Chondrocyte (in vitro differentiated cells): ENCODE results near the gene ISM1. TPM values are rescaled to one million over a fixed set of nuclear protein-coding genes. Genes with fewer than 3 reads are reported as not detected.

Experiments used
- DNase-seq: peaks from one replicate; pipeline ENCODE4 v3.0.0; 2021; ENCODE audit warnings: mixed read lengths, low spot score
- H3K27ac Mint-ChIP-seq: one replicate; pipeline ENCODE4 v1.8.0; 2021; ENCODE audit warnings: mild to moderate bottlenecking, moderate library complexity, mixed read lengths; ENCODE audit not compliant: unreplicated experiment
- H3K27me3 Mint-ChIP-seq: 2 replicates; pipeline ENCODE4 v1.8.0; 2021; ENCODE audit warnings: low read depth, mixed read lengths
- H3K36me3 Mint-ChIP-seq: 2 replicates; pipeline ENCODE4 v1.8.0; 2021; ENCODE audit warnings: low read depth, mixed read lengths
- H3K4me1 Mint-ChIP-seq: 2 replicates; pipeline ENCODE4 v1.8.0; 2021; ENCODE audit warnings: low read depth, mild to moderate bottlenecking, mixed read lengths
- H3K4me3 Mint-ChIP-seq: one replicate; pipeline ENCODE4 v1.8.0; 2021; ENCODE audit warnings: mild to moderate bottlenecking, moderate library complexity, mixed read lengths; ENCODE audit not compliant: unreplicated experiment
- H3K9me3 Mint-ChIP-seq: 2 replicates; pipeline ENCODE4 v1.8.0; 2021; ENCODE audit warnings: low read depth, mixed read lengths
- CTCF ChIP-seq: fragments of 200-600 bp; sonication (generic); IDR thresholded peaks from 2 replicates; pipeline ENCODE4 v1.5.0; 2021; ENCODE audit warnings: antibody characterized with exemption, mild to moderate bottlenecking, moderate library complexity
- total RNA-seq: library from RNA; stranded (reverse); gene quantifications from 3 replicates; pipeline ENCODE4 v1.2.1, GENCODE V29; 2021

Gene ISM1
- total RNA-seq, 1 donor from 2014 or later, result 1.2 TPM

DNA sequence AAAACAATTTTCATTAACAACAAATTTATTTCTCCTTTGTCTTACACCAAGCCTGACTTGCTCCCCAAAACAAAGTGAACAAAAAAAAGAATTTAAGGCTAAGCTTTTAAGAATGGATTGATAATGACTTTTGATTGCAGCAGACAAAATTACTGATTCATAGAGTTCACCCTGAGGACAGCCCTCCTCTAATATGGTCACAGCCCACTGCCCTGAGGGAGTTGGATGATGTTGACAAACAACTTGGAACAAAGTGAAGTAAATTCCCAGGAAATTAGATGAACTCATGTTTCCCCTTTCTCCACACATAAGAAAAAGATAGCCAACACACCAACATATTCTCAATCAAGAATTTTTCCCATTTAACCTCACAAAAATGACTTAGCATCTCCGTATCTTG, 7.7 kb upstream of the ISM1 start:
- Mint-ChIP-seq H3K27me3 (peaks cover 46% of the 10 kb centered on the region), H3K4me3 (no peak overlapping the region), H3K36me3 (no peaks in the 10 kb centered on the region), H3K4me1 (no peaks in the 10 kb centered on the region), H3K9me3 (no peaks in the 10 kb centered on the region), H3K27ac (no peak overlapping the region)
- TF ChIP-seq CTCF, result no peak
- DNase-seq, result no peak

- H3K4me1 Mint-ChIP-seq, result peaks cover 12% of the 10 kb centered on the region
- no peak for TF ChIP-seq CTCF
- no peak overlapping the region for H3K4me3 Mint-ChIP-seq
- H3K36me3 Mint-ChIP-seq, result no peaks in the 10 kb centered on the region
- no peak overlapping the region for H3K27ac Mint-ChIP-seq
- no peaks in the 10 kb centered on the region for H3K9me3 Mint-ChIP-seq
- peaks cover 67% of the 10 kb centered on the region for H3K27me3 Mint-ChIP-seq
- DNase-seq, result no peak
Observed at GRCh38 chr20:13216533-13216932, 4.5 kb upstream of the ISM1 start.

DNA sequence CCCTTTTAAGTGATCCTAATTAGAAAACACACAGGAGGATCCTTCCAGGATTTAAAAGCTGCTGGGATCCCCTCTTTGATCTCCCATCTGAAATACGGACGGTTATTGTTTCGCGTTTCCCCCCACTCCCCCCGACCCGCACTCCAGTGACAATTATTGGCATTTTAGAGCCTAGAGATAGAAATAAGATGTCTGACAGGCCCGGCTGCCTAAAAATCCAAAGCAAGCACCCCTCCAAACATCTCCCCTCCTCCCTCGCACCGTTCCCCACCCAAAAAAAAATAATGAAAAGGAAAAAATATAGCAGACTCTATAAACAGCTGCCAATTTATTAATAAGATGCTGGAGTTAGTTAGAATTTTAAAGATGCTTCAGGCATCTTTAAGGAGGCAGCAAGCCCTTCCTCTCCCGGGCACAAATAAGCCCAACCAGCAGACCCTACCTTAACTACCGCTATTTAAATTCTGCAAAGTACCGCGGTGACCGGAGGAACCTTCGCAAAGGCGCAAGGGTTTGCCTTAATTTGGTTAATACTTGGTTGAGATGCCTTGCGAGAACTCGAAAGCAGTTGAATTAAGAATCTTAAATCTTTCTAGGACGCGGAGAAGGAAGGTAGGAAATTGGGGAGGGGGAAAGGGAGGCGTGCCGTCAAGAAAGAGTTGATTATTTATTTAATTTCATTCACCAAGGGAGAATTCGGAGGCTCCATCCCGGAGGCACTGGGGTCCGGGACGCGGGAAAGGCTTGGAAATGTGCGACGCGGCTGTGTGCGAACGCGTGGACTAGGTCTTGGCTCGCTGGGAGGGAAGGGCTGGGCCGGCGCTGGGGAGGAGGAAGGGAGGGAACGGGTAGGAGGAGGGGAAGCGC, 1.5 kb upstream of the ISM1 start:
- H3K36me3 Mint-ChIP-seq, result no peaks in the 10 kb centered on the region
- peaks cover 16% of the 10 kb centered on the region for H3K4me1 Mint-ChIP-seq
- TF ChIP-seq CTCF, result no peak
- no peak overlapping the region for H3K27ac Mint-ChIP-seq
- no peaks in the 10 kb centered on the region for H3K9me3 Mint-ChIP-seq
- DNase-seq, result no peak
- peak overlapping the region; percentile 75 for H3K4me3 Mint-ChIP-seq
- peaks cover 65% of the 10 kb centered on the region for H3K27me3 Mint-ChIP-seq

GRCh38 chr20:13220194-13220903, 725 bp upstream of the ISM1 start:
- no peak overlapping the region for H3K27ac Mint-ChIP-seq
- no peaks in the 10 kb centered on the region for H3K9me3 Mint-ChIP-seq
- TF ChIP-seq CTCF, result no peak
- no peaks in the 10 kb centered on the region for H3K36me3 Mint-ChIP-seq
- peaks cover 61% of the 10 kb centered on the region for H3K27me3 Mint-ChIP-seq
- H3K4me3 Mint-ChIP-seq, result peak overlapping the region; percentile 75
- no peak for DNase-seq
- H3K4me1 Mint-ChIP-seq, result peaks cover 16% of the 10 kb centered on the region

- Mint-ChIP-seq H3K27me3 (peaks cover 55% of the 10 kb centered on the region), H3K4me1 (peaks cover 16% of the 10 kb centered on the region), H3K4me3 (peak overlapping the region; percentile 75), H3K9me3 (no peaks in the 10 kb centered on the region), H3K27ac (no peak overlapping the region), H3K36me3 (no peaks in the 10 kb centered on the region)
- no peak for DNase-seq
- no peak for TF ChIP-seq CTCF
Observed at GRCh38 chr20:13221313-13221672, 219 bp downstream of the ISM1 start.
